HG02759 (cell line): ENCODE measurements around the gene PIN1.

Experiments
- ATAC-seq: cut with Tn5 transposase; IDR thresholded peaks from one replicate; pipeline ENCODE4 v1.9.1; 2021; ENCODE audit warnings: mild to moderate bottlenecking, moderate library complexity; ENCODE audit not compliant: unreplicated experiment

The PIN1 gene

DNA sequence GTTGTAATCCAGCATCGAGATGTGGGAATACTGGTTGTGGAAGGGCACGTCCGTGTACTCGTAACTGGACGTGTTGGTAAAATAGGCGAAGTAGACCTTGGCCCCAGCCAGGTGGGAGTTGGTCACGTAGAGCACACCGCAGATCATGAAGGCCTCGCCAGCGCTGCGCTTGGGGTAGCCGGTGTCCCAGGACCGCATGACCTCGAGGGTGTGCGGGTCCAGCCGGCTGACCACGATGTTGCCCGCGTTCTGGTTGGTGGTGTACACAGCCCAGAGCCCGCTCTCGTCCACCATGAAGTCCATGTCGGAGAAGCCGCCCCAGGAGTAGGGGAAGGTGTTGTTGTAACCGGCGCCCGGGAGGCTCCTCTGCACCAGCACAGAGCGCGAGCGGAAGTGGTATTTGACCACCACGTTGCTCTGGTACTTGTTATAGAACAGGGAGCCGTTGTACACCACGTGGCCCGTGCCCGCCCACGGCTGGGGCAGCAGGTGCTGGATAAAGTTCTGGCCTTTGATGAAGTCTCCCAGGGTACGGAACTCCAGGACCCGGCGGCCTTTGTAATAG lies 19.2 kb downstream of the PIN1 start:
- no peak for ATAC-seq

GRCh38 chr19:9856609-9857008 lies 21.5 kb downstream of the PIN1 start:
- ATAC-seq, result no peak

GRCh38 chr19:9857076-9857721 lies 22.1 kb downstream of the PIN1 start:
- ATAC-seq, result no peak

DNA sequence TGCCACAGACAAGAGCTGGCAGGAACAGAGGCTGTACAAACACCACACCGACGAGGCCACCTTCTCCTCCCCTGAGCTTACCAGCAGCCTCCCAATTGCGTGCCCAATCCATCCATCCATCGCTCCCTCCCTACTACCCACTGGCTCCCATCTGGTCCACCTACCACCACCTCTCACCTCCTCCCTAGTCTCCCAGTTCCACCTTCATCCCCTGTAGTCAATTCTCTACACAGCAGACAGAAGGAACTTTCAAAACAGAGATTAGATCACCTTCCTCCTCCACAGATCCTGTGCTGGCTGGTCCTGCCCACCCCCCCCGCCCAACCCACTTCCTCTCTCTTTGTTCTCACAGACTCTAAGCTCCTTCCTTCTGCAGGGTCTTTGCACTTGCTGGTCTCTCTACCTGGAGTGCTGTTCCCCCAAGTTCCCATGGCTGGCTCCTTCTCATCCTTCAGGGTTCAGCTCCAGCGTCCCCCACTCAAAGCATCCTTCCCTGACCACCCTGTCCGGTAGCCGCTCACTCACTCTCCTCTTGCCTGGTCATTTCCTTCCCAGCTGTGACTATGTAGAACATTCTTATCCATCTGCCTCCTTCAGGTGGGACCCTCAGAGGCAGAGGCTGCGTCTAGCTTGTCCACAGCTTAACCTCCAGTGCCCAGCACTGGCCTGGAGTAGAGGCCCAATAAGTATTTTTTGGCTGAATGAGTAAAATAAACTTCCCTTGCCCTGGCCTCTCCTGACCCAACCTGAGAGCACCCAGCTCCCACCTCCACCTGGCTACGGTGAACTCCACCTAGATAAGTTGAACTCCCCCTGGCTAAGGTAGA lies 23.0 kb downstream of the PIN1 start:
- no peak for ATAC-seq

GRCh38 chr19:9858766-9859165 lies 23.6 kb downstream of the PIN1 start:
- ATAC-seq, result no peak

GRCh38 chr19:9860407-9860806 lies 25.3 kb downstream of the PIN1 start:
- ATAC-seq, result no peak

DNA sequence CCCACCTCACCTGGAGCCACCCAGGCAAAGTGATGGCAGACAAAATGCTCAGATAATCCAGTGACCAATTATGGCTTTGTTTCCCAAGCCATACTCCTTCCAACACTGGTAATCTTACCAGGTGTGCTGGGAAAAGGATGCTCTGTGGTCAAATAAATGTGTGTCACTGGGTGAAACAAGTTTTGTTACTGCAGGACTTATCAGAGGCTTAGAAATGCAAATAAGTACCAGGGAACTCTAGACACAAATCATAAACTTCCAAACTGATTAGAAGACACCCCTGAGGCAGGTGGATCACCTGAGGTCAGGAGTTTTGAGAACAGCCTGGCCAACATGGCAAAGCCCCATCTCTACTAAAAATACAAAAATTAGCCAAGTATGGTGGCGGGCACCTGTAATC lies 26.4 kb downstream of the PIN1 start:
- no peak for ATAC-seq

DNA sequence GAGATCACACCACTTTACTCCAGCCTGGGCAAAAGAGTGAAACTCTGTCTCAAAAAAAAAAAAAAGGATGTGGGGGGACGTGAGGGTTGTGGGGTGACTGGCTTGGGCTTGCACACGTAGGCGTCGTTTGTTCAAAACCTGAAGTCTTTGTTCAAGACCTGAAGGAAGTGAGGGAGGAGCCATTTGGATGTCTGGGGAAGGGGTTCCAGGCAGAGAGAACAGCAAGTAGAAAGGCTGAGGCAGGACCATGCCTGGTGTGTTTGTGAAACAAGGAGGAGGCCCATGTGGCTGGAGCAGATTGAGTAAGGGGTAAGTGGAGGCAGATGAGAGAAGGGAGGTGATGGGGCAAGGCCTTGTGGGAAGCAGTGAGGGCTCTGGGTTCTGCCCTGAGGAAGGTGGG lies 27.8 kb downstream of the PIN1 start:
- ATAC-seq, result no peak

DNA sequence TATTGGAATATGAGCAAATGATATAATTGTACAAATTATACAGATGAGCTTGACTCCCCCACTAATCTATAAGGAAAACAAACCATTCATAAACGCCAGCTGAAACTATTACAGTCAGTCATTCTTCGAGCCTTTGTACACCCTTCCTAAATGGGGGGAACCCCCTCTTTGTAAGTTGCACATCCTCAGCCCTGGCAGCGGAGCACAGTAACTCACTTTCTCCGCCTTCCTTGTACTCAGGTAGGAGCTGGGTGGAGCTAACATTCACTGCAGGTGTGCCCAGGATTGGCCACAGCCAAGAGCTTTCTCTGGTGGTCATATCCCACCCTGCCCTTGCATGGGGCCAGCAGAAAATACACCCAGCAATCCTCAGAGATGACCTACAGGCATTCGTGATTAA lies 28.6 kb downstream of the PIN1 start:
- no peak for ATAC-seq

DNA sequence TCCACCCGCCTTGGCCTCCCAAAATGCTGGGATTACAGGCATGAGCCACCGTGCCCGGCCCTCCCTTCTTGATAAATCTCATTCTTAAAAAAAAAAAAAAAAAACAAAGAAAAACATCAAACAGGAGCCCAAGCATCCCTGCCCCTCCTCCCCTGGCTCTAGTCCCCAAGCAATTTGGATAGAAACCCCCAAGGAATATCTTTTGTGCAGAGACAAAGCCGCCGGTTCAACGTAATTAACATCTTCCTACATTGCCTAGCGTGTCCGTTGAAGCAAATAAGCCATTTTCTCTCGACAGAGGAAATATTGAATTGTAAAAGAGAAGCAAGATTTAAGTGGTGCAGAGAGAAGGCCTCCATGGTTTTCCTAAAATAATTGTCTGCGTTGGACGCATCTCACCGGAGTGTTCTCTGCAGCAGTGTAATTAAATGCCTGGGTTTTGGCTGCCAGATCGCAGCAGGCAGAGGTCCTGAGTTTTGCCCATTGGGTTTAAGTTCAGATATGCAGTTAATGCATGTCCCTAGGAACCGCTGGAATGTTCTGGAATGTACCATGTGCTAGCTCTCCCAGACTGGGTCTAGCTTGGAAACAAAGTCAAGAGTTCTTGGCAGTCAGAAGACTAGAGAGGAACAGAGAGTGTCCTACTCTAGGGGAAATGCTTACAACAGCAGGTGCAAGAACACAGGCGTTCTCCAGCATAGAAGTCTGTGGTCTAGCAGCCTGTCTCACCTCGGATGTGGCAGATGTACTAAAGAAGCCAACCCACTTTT lies 30.8 kb downstream of the PIN1 start:
- no peak for ATAC-seq

DNA sequence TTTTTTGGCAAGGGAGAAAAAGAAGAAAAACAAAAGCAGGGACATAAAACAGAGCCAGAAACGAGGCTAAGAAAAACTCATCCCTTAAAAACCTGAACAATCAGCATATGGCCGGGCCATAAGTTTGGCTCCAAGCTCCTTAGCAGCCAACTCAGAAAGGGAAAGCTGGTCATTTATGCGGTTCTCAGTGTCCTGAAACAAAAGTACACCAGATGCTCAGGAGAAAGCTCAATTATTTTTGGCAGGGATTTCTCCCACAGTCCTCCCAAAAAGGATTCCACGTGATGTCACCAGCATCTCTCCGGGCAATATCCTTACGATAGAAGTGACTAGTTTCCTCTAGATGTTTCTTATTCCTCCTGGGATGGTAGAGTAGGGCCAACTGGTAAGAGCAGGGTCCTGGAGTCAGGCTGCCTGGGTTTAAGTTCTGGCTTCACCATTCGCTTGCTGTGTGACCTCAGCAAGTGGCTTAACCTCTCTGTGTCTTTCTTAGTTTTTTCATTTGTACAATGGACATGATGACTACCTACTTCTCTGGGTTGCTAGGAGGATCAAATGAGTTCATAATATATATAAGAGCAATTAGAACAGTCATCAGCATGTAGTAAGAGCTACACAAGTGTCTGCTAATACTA lies 34.0 kb downstream of the PIN1 start:
- ATAC-seq, result no peak

- no peak for ATAC-seq
These were observed 36.7 kb downstream of the PIN1 start for GRCh38 chr19:9871626-9872338.

- ATAC-seq, result no peak
These were observed 37.6 kb downstream of the PIN1 start for GRCh38 chr19:9872618-9873242.

DNA sequence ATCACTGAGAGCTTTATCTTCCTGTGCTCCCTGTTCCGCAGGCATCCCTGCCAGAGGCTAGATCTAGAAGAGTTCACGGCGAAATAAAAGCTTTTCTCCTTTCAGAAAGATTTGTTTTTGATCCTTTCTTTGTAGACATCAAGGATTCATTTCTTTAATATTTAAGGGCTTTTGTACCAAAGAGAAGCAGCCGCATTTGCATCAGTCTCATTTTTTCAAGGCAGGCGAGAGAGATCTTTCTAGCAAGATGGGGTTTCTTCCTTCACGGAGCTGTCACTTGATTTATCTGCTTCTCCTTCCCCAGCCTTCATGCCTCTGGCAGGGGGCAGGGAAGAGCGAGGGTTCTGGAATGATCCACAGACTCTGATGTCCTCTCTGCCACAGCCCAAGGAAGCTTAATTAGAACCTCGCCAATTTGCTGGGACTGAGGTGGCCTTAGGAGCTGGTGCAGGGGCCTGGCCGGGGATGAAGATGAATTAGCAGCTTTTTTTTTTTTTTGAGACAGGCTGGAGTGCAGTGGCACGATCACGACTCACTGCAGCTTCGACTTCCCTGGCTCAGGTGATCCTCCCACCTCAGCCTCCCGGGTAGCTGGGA lies 40.0 kb downstream of the PIN1 start:
- no peak for ATAC-seq

GRCh38 chr19:9875796-9876195 lies 40.7 kb downstream of the PIN1 start:
- ATAC-seq, result no peak

GRCh38 chr19:9877780-9878510 lies 42.8 kb downstream of the PIN1 start:
- ATAC-seq, result no peak

DNA sequence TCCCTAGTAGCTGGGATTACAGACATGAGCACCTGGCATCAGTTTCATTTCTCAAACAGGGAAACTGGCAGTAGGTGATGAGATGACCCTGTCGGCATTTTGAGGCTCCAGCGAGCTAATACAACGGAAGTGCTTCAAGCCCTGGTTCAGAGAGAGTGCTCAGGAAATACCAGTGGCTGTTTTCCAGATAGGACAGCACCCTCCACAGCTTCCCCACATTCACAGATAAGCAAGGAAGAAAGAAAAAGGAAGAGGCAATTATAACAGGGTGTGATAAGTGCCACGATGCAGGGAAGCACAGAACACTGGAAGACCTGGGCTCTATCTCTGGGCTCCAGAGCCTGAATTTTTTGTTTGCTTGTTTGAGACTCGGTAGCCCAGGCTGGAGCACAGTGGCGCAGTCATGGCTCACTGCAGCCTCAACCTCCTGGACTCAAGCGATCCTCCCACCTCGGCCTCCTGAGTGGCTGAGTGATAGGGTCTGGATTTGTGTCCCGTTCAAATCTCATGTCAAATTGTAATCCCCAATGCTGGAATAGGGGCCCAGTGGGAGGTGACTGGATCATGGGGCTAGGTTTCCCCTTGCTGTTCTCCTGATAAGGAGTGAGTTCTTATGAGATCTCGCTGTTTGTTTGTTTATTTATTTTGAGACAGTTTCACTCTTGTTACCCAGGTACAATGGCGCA lies 43.5 kb downstream of the PIN1 start:
- no peak for ATAC-seq

DNA sequence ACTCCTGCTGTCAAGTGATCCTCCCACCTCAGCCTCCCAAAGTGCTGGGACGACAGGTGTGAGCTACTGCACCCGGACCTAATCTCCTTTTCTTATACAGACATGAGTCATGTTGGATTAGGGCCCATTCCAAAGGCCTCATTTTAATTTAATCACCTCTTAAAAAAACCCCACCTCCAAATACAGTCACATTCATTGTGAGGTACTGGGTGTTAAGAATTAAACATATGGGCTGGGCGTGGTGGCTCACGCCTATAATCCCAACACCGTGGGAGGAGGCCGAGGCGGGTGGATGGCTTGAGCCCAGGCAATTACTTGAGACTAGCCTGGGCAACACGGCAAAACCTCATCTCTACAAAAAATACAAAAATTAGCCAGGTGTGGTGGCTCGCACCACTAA lies 46.6 kb downstream of the PIN1 start:
- ATAC-seq, result no peak
